Peyer's patch (tissue), 4 donors: ENCODE data around the gene SUGCT.

Experiments used
- CTCF ChIP-seq, 6 experiments: fragments of 450-650 bp in 4 of 6; fragments of 200-600 bp in 2 of 6; sonication (generic) in 1 of 6; IDR thresholded peaks; one replicate each; pipeline ENCODE4 v1.5.1; 2017 to 2019; ENCODE audit warnings: antibody characterized with exemption in 6 of 6, mild to moderate bottlenecking in 3 of 6, moderate library complexity in 1 of 6
- POLR2A ChIP-seq, 2 donors: fragments of 450-650 bp; IDR thresholded peaks; one replicate each; pipeline ENCODE4 v1.5.1; 2017; ENCODE audit warnings: antibody characterized with exemption in 2 of 2, mild to moderate bottlenecking in 2 of 2, moderate library complexity in 2 of 2

DNA sequence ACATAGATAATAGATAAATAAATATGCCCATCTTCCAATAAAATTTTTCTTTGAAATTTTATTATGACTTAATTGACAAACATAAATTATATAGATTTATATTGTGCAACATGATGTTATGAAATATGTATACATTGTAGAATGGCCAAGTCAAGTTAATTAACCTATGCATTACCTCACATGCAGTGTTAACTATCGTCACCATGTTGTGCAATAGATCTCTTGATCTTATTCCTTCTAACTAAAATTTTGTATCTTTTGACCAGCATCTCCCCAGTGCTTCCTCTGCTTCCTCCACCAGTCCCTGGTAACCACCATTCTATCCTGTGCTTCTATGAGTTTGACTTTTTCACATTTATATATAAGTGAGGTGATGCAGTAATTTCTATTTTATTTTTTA is 259.6 kb downstream of the SUGCT start:
- TF ChIP-seq POLR2A (IDR thresholded peaks at IDR 0.05) (no peak), CTCF (IDR thresholded peaks at IDR 0.05) (no peak)
